H1 (cell line): ENCODE results near the gene HDAC10. TPM values are rescaled to one million over a fixed set of nuclear protein-coding genes. Genes with fewer than 3 reads are reported as not detected.

Experiments
- CTCF ChIA-PET: fragments of 300-600 bp; sonication (Branson Sonifier 250); formaldehyde crosslinking; loops from one replicate; lab custom pipeline; 2021; ENCODE audit not compliant: partially characterized antibody; lab: Charles Lee
- POLR2A ChIA-PET: fragments of 300-600 bp; sonication (Branson Sonifier 250); formaldehyde crosslinking; loops from one replicate; lab custom pipeline; 2021; ENCODE audit warnings: inconsistent platforms; ENCODE audit not compliant: partially characterized antibody; lab: Charles Lee
- DNase-seq, 2 experiments: peaks; one replicate each; pipeline versions ENCODE4 v3.0.0 to v3.0.0-alpha.2; 2010 to 2022; ENCODE audit warnings: low spot score in 2 of 2, low read depth in 1 of 2, mixed read lengths in 1 of 2
- FAIRE-seq: peaks from 2 replicates; lab custom pipeline; 2011; peaks lifted over from hg19 to GRCh38; lab: Jason Lieb, UNC
- H2AFZ ChIP-seq: 2 replicates; pipeline ENCODE4 v1.8.1; 2012; ENCODE audit warnings: low read length, inconsistent platforms
- H2AK5ac ChIP-seq: 2 replicates; pipeline ENCODE4 v1.6.1; 2013; ENCODE audit warnings: low read depth, low read length
- H2BK120ac ChIP-seq: replicated peaks from 2 replicates; pipeline ENCODE3; 2013; ENCODE audit warnings: low read depth, low read length, inconsistent platforms
- H2BK12ac ChIP-seq: 2 replicates; pipeline ENCODE4 v1.6.1; 2013; ENCODE audit warnings: low read depth, low read length
- H2BK15ac ChIP-seq: 2 replicates; pipeline ENCODE4 v1.6.1; 2013; ENCODE audit warnings: low read length
- H2BK20ac ChIP-seq: 2 replicates; pipeline ENCODE4 v1.6.1; 2013; ENCODE audit warnings: low read length
- H2BK5ac ChIP-seq: 2 replicates; pipeline ENCODE4 v1.6.1; 2013; ENCODE audit warnings: low read depth, low read length
- H3K14ac ChIP-seq: 2 replicates; pipeline ENCODE4 v1.6.1; 2013; ENCODE audit warnings: inconsistent platforms; ENCODE audit not compliant: insufficient read length
- H3K18ac ChIP-seq: 2 replicates; pipeline ENCODE4 v1.6.1; 2013; ENCODE audit warnings: low read length; ENCODE audit errors: extremely low read depth
- H3K23ac ChIP-seq: 2 replicates; pipeline ENCODE4 v1.6.1; 2013; ENCODE audit warnings: inconsistent platforms; ENCODE audit not compliant: insufficient read length
- H3K23me2 ChIP-seq: 2 replicates; pipeline ENCODE4 v1.6.1; 2013; ENCODE audit warnings: low read depth, low read length
- H3K27ac ChIP-seq: 2 replicates; pipeline ENCODE4 v1.6.1; 2011; ENCODE audit warnings: low read depth, low read length, inconsistent platforms
- H3K27me3 ChIP-seq, 4 experiments: replicated peaks in 1 of 4; 1 replicate in 1 of 4; 2 replicates in 3 of 4; pipeline versions ENCODE4 v1.6.1 to v1.8.1; 2011 to 2013; ENCODE audit warnings: low read length in 3 of 4, mild to moderate bottlenecking in 3 of 4, inconsistent platforms in 2 of 4, mixed read lengths in 2 of 4, moderate library complexity in 1 of 4; ENCODE audit not compliant: control insufficient read depth in 3 of 4, insufficient read depth in 3 of 4; ENCODE audit errors: extremely low read depth in 1 of 4
- H3K36me3 ChIP-seq, 4 experiments: 2 replicates each; pipeline versions ENCODE4 v1.6.1 to v1.8.1; 2011 to 2013; ENCODE audit warnings: mild to moderate bottlenecking in 4 of 4, low read length in 3 of 4, moderate library complexity in 2 of 4, control low read depth in 1 of 4, inconsistent platforms in 1 of 4; ENCODE audit not compliant: insufficient read depth in 4 of 4, control insufficient read depth in 2 of 4
- H3K4ac ChIP-seq: replicated peaks from 2 replicates; pipeline ENCODE3; 2013; ENCODE audit warnings: low read length, low read depth, mixed read lengths, inconsistent platforms; ENCODE audit not compliant: insufficient read length
- H3K4me1 ChIP-seq, 4 experiments: replicated peaks in 1 of 4; 1 replicate in 1 of 4; 2 replicates in 3 of 4; pipeline versions ENCODE4 v1.6.1 to v1.8.1; 2011 to 2013; ENCODE audit warnings: low read length in 3 of 4, inconsistent platforms in 2 of 4, mixed read lengths in 1 of 4; ENCODE audit not compliant: insufficient read depth in 4 of 4, control insufficient read depth in 3 of 4
- H3K4me2 ChIP-seq, 2 experiments: 2 replicates each; pipeline versions ENCODE4 v1.6.1 to v1.8.1; 2011 to 2013; ENCODE audit warnings: low read depth in 2 of 2, low read length in 2 of 2, control low read depth in 1 of 2, inconsistent platforms in 1 of 2, mild to moderate bottlenecking in 1 of 2; ENCODE audit not compliant: insufficient read depth in 1 of 2
- H3K4me3 ChIP-seq, 4 experiments: fragments of 200-600, 300-600 bp in 1 of 4; sonication (generic), shearing (Covaris generic), sonication (Bioruptor Twin) in 1 of 4; 2 replicates each; pipeline versions ENCODE4 v1.5.1 to v1.8.1; 2011 to 2016; ENCODE audit warnings: low read length in 4 of 4, low read depth in 3 of 4, control low read depth in 2 of 4, inconsistent platforms in 2 of 4, mild to moderate bottlenecking in 2 of 4, mixed read lengths in 1 of 4, moderate library complexity in 1 of 4; ENCODE audit not compliant: insufficient read depth in 2 of 4; ENCODE audit errors: extremely low read depth in 1 of 4
- H3K56ac ChIP-seq: replicated peaks from 2 replicates; pipeline ENCODE3; 2013; ENCODE audit warnings: low read depth, mild to moderate bottlenecking, mixed read lengths, low read length, inconsistent platforms; ENCODE audit not compliant: insufficient read length
- H3K79me1 ChIP-seq: 2 replicates; pipeline ENCODE4 v1.6.1; 2013; ENCODE audit warnings: low read depth, low read length, control low read depth
- H3K79me2 ChIP-seq, 2 experiments: 2 replicates each; pipeline versions ENCODE4 v1.6.1 to v1.8.1; 2012 to 2013; ENCODE audit warnings: low read length in 2 of 2, mild to moderate bottlenecking in 2 of 2, inconsistent platforms in 1 of 2; ENCODE audit not compliant: insufficient read depth in 2 of 2, control insufficient read depth in 1 of 2
- H3K9ac ChIP-seq, 4 experiments: replicated peaks in 1 of 4; 1 replicate in 1 of 4; 2 replicates in 3 of 4; pipeline versions ENCODE4 v1.6.1 to v1.8.1; 2011 to 2013; ENCODE audit warnings: low read depth in 3 of 4, low read length in 3 of 4, control low read depth in 2 of 4, mild to moderate bottlenecking in 2 of 4, moderate library complexity in 2 of 4, inconsistent platforms in 1 of 4; ENCODE audit errors: extremely low read depth in 1 of 4
- H3K9me3 ChIP-seq, 2 experiments: 2 replicates each; pipeline versions ENCODE4 v1.6.1 to v1.8.1; 2012 to 2013; ENCODE audit warnings: mild to moderate bottlenecking in 2 of 2, moderate library complexity in 2 of 2, control low read depth in 1 of 2, inconsistent platforms in 1 of 2, low read depth in 1 of 2, low read length in 1 of 2, mixed read lengths in 1 of 2; ENCODE audit not compliant: insufficient read depth in 2 of 2
- H4K20me1 ChIP-seq, 2 experiments: replicated peaks in 1 of 2; 2 replicates each; pipeline versions ENCODE3 to v1.8.1; 2011 to 2013; ENCODE audit warnings: inconsistent platforms in 2 of 2, low read length in 2 of 2, mild to moderate bottlenecking in 1 of 2; ENCODE audit not compliant: insufficient read depth in 2 of 2, control insufficient read depth in 1 of 2
- H4K5ac ChIP-seq: 2 replicates; pipeline ENCODE4 v1.6.1; 2013; ENCODE audit warnings: low read length, low read depth, mixed read lengths, inconsistent platforms; ENCODE audit not compliant: insufficient read length
- H4K8ac ChIP-seq: 2 replicates; pipeline ENCODE4 v1.8.0; 2013; ENCODE audit warnings: mild to moderate bottlenecking, moderate library complexity, low read length, inconsistent platforms; ENCODE audit not compliant: insufficient read depth; ENCODE audit errors: extremely low read depth
- H4K91ac ChIP-seq: replicated peaks from 2 replicates; pipeline ENCODE3; 2013; ENCODE audit warnings: low read length, mixed read lengths, inconsistent platforms; ENCODE audit not compliant: insufficient read length
- CHD1 ChIP-seq: IDR thresholded peaks from 2 replicates; pipeline ENCODE4 v1.6.1; 2012; ENCODE audit warnings: low read depth, low read length, improper control_type of control experiment
- EGR1 ChIP-seq: IDR thresholded peaks from 2 replicates; pipeline ENCODE4 v1.6.1; 2011; ENCODE audit warnings: low read depth, low read length, borderline replicate concordance
- EZH2 ChIP-seq: fragments of 200-600 bp; sonication (generic); IDR thresholded peaks from 2 replicates; pipeline ENCODE4 v1.7.1; 2012; ENCODE audit warnings: low read depth, mild to moderate bottlenecking, moderate library complexity, low read length, inconsistent platforms; ENCODE audit not compliant: severe bottlenecking
- POLR2A ChIP-seq, 2 experiments: IDR thresholded peaks; 1 replicate in 1 of 2; 2 replicates in 1 of 2; pipeline ENCODE4 v1.6.1; 2011; ENCODE audit warnings: low read depth in 2 of 2, low read length in 2 of 2, mild to moderate bottlenecking in 2 of 2; ENCODE audit errors: control extremely low read depth in 1 of 2
- POU5F1 ChIP-seq: IDR thresholded peaks from 2 replicates; pipeline ENCODE4 v1.6.1; 2011; ENCODE audit warnings: low read depth, mild to moderate bottlenecking, low read length, moderate library complexity
- TAF1 ChIP-seq: IDR thresholded peaks from 2 replicates; pipeline ENCODE4 v1.6.1; 2011; ENCODE audit warnings: mild to moderate bottlenecking, low read depth, low read length
- WGBS, 2 experiments: shearing (Covaris generic) in 1 of 2; methylation state at CpG; one replicate each; pipeline versions ENCODE4 v1.1.6 to v1.1.7; 2013 to 2015; ENCODE audit warnings: low lambda C conversion rate in 2 of 2, mixed read lengths in 2 of 2, inconsistent platforms in 1 of 2, low coverage in 1 of 2, missing lambda C conversion rate in 1 of 2; ENCODE audit not compliant: insufficient replicate concordance in 2 of 2, insufficient coverage in 1 of 2, insufficient read length in 1 of 2; ENCODE audit errors: extremely low coverage in 1 of 2, missing lambda C conversion rate in 1 of 2; 5-methylcytosine and 5-hydroxymethylcytosine counted together
- polyA plus RNA-seq, 7 experiments: library from polyadenylated mRNA; depleted of rRNA in 3 of 7; stranded (reverse) in 5 of 7; unstranded in 2 of 7; fragments of >200 nt in 5 of 7; fragments of 200-250 nt in 2 of 7; gene quantifications; 1 replicate in 5 of 7; 2 replicates in 1 of 7; 4 replicates in 1 of 7; pipeline versions ENCODE4 v1.2.1 to v1.2.3, GENCODE V29; 2011 to 2013; ENCODE audit warnings: missing spikeins in 2 of 7, mixed read lengths in 2 of 7
- total RNA-seq: library from RNA; stranded (reverse); fragmentation: NEBNext Ultra II Directional; extraction: Animal tissue kit (Norgen Biotek cat#: 25700); gene quantifications from 2 replicates; pipeline ENCODE4 v1.2.1, GENCODE V29; 2021

Gene HDAC10
- total and polyA plus RNA-seq, 2 of the 8 experiments (the other 6 are each of a cell fraction or from before 2014, with no cell fraction given) = 11.2 to 26.4 TPM

- Histone ChIP-seq H2BK15ac (0 out of 2 replicates have a peak overlapping the region, but pooled peaks have one; percentile 29), H3K23me2 (peaks cover 9% of the 10 kb centered on the region; the same call in 1 of the 2 replicates), H4K91ac (no peak overlapping the region), H3K4me3 (peak overlapping the region in 2 of 4 experiments; percentile 35 to 68; a peak in 4 of 8 replicates), H3K4me2 (peak overlapping the region; percentile 53 to 77), H3K4ac (no peak overlapping the region), H2AFZ (no peak overlapping the region), H3K18ac (no peak overlapping the region), H3K27me3 (no peaks in the 10 kb centered on the region; a peak in 2 of 7 replicates), H3K14ac (no peak overlapping the region), H4K5ac (no peak overlapping the region), H2BK20ac (no peak overlapping the region), H4K8ac (peak overlapping the region; percentile 35), H3K79me2 (peaks cover 0 to 33% of the 10 kb centered on the region in 2 experiments; a peak in 3 of 4 replicates), H3K27ac (no peak overlapping the region), H4K20me1 (peaks cover 16 to 39% of the 10 kb centered on the region in 2 experiments), H3K9me3 (no peaks in the 10 kb centered on the region), H3K9ac (no peak overlapping the region), H3K79me1 (peaks cover 18% of the 10 kb centered on the region), H3K23ac (no peak overlapping the region), H2BK5ac (no peak overlapping the region), H2BK120ac (no peak overlapping the region), H3K36me3 (no peaks in the 10 kb centered on the region), H3K56ac (no peak overlapping the region), H3K4me1 (peaks cover 3 to 40% (median 20%) of the 10 kb centered on the region in 4 experiments), H2AK5ac (peak overlapping the region; percentile 3; the same call in 1 of the 2 replicates), H2BK12ac (no peak overlapping the region)
- POLR2A ChIA-PET = interaction anchor here (0.7 to 1.6 kb wide), 4 partner anchors 11 to 50 kb away, joined by 3 to 6 read pairs (median 4); partner anchors contain the start of gene HDAC10
- WGBS, 2 experiments = 71% methylated on average over 13 of the region's 14 CpGs; no CpG with 5 or more reads in 1 of the 2 experiments
- TF ChIP-seq TAF1 (no peak), EGR1 (no peak), EZH2 (no peak), POLR2A (IDR thresholded peaks at IDR 0.05; ENCODE audit: control extremely low read depth in 1 of 2, low read depth in 2 of 2, low read length in 2 of 2) (no peak), POU5F1 (no peak), CHD1 (no peak)
- FAIRE-seq (no peak), DNase-seq (no peak)
- CTCF ChIA-PET = interaction anchor here (0.7 to 1.5 kb wide), 6 partner anchors 25 to 100 kb away, joined by 3 to 4 read pairs (median 3); no protein-coding TSS in a partner anchor
Measured at GRCh38 chr22:50300620-50301257, 49.7 kb upstream of the HDAC10 start.
